ENCODE measurements around the gene ARFGAP3.

DNA sequence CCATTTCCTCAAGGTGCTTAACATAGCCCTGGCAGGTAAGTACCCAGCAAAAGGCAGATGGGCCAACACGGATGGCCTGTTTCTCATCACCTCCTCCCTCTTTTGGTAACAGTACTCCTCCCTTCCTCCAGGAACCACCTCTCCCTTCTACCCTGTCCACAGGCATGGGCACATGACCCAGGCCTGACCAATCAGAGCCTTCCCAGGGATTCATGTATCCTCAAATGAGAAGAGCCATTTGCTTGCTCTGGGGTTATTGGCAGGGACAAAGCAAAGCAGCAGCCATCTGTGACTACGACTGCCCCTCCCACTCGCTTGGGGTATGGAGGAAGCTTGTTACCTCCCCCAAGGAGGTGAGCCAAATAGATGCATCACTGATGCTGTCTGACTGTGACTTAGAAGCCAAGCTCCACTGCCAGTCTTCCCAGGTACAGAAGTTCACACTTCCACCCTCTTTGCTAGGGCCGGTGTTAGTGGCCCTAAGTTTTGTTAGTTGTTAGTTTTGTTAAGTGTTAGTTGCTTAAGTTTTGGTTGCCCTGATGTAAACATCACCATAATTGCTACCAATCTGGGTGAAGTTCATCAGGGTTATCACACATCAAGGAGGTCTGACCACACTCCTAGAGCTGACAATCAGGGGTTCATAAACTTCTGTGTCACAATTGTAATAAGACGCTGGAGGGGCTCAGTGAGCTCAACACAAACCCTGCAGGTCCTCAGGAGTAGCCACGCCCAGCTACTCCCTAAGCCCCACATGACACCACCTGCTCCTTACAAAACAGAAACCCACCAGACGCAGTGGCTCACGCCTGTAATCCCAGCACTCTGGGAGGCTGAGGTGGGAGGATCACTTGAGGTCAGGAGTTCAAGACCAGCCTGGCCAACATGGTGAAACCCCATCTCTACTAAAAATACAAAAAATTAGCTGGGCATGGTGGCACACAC is 57.3 kb downstream of the ARFGAP3 start:
- no peak for TF ChIP-seq POLR2A (IDR thresholded peaks at IDR 0.05)
- TF ChIP-seq, protein P1, sequence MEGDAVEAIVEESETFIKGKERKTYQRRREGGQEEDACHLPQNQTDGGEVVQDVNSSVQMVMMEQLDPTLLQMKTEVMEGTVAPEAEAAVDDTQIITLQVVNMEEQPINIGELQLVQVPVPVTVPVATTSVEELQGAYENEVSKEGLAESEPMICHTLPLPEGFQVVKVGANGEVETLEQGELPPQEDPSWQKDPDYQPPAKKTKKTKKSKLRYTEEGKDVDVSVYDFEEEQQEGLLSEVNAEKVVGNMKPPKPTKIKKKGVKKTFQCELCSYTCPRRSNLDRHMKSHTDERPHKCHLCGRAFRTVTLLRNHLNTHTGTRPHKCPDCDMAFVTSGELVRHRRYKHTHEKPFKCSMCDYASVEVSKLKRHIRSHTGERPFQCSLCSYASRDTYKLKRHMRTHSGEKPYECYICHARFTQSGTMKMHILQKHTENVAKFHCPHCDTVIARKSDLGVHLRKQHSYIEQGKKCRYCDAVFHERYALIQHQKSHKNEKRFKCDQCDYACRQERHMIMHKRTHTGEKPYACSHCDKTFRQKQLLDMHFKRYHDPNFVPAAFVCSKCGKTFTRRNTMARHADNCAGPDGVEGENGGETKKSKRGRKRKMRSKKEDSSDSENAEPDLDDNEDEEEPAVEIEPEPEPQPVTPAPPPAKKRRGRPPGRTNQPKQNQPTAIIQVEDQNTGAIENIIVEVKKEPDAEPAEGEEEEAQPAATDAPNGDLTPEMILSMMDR (IDR thresholded peaks at IDR 0.05), result no peak

Data from tibial nerve (tissue), 3 donors.